Colonic mucosa (tissue), 4 donors: Measurements from ENCODE around the gene ZNF763. TPM values are rescaled to one million over a fixed set of nuclear protein-coding genes. Genes with fewer than 3 reads are reported as not detected.

Experiments used
- DNase-seq: peaks from one replicate; pipeline ENCODE4 v3.0.0-alpha.2; 2020
- H3K27ac ChIP-seq: fragments of 200-600 bp; one replicate; pipeline ENCODE4 v1.8.0; 2021
- H3K27me3 ChIP-seq: fragments of 200-600 bp; one replicate; pipeline ENCODE4 v1.8.0; 2021
- H3K36me3 ChIP-seq: fragments of 200-600 bp; one replicate; pipeline ENCODE4 v1.8.0; 2021
- H3K4me1 ChIP-seq: fragments of 200-600 bp; one replicate; pipeline ENCODE4 v1.8.0; 2021; ENCODE audit warnings: mild to moderate bottlenecking
- H3K4me3 ChIP-seq: fragments of 200-600 bp; one replicate; pipeline ENCODE4 v1.8.0; 2021
- H3K9ac ChIP-seq, 2 donors: one replicate each; pipeline ENCODE4 v1.7.0; 2013; ENCODE audit warnings: control low read depth in 2 of 2, low read depth in 2 of 2, low read length in 2 of 2
- H3K9me3 ChIP-seq: fragments of 200-600 bp; one replicate; pipeline ENCODE4 v1.8.0; 2021
- CTCF ChIP-seq: fragments of 200-600 bp; IDR thresholded peaks from one replicate; pipeline ENCODE4 v1.8.0; 2022; ENCODE audit warnings: antibody characterized with exemption, mild to moderate bottlenecking
- intact Hi-C: fragments of 100-400 bp; cut with DNase I; formaldehyde crosslinking; loops from one replicate; pipeline ENCODE4 v1.14.1; 2022
- total RNA-seq, 2 donors: library from RNA; stranded (reverse); fragmentation: NEBNext Ultra II Directional in 1 of 2; extraction: Animal tissue kit (Norgen Biotek cat#: 25700) in 1 of 2; gene quantifications; one replicate each; pipeline ENCODE4 v1.2.1, GENCODE V29; 2021
- donor health status: healthy.
- donor health status: DM: no; HTN: no; CAD: no.
- donor health status: DM: no; HTN: no; CAD: no.

ZNF763 gene
- total RNA-seq, 2 donors from 2014 or later, result 2.5 to 4.1 TPM

- Histone ChIP-seq H3K4me3 (no peak overlapping the region), H3K9ac (no peak overlapping the region), H3K4me1 (no peaks in the 10 kb centered on the region), H3K9me3 (no peaks in the 10 kb centered on the region), H3K36me3 (no peaks in the 10 kb centered on the region), H3K27ac (no peak overlapping the region), H3K27me3 (no peaks in the 10 kb centered on the region)
- TF ChIP-seq CTCF, result no peak
- DNase-seq, result no peak
- intact Hi-C loops, result no loop called here
Measured at GRCh38 chr19:11979527-11979926, 14.7 kb downstream of the ZNF763 start.

- no peaks in the 10 kb centered on the region for H3K36me3 ChIP-seq
- TF ChIP-seq CTCF, result no peak
- H3K27ac ChIP-seq, result no peak overlapping the region
- H3K4me3 ChIP-seq, result no peak overlapping the region
- H3K9ac ChIP-seq, result no peak overlapping the region
- H3K4me1 ChIP-seq, result no peaks in the 10 kb centered on the region
- no peak for DNase-seq
- no peaks in the 10 kb centered on the region for H3K9me3 ChIP-seq
- H3K27me3 ChIP-seq, result no peaks in the 10 kb centered on the region
- intact Hi-C loops, result no loop called here
Measured at GRCh38 chr19:11982526-11982925, 17.7 kb downstream of the ZNF763 start.

GRCh38 chr19:11984986-11985385 lies 20.1 kb downstream of the ZNF763 start:
- TF ChIP-seq CTCF, result no peak
- Histone ChIP-seq H3K9ac (no peak overlapping the region), H3K4me3 (no peak overlapping the region), H3K27ac (no peak overlapping the region), H3K9me3 (no peaks in the 10 kb centered on the region), H3K27me3 (no peaks in the 10 kb centered on the region), H3K4me1 (no peaks in the 10 kb centered on the region), H3K36me3 (no peaks in the 10 kb centered on the region)
- intact Hi-C loops, result loop anchor here (5.0 kb wide), 2 partner anchors 152 to 188 kb away; partner anchors contain the start of gene ZNF491
- DNase-seq, result no peak

GRCh38 chr19:11986754-11987153 lies 21.9 kb downstream of the ZNF763 start:
- intact Hi-C loops, result loop anchor here (2.0 to 5.0 kb wide), 3 partner anchors 22 to 189 kb away; partner anchors contain the start of genes ZNF491 and ZNF763
- H3K4me1 ChIP-seq, result no peaks in the 10 kb centered on the region
- TF ChIP-seq CTCF, result no peak
- no peak overlapping the region for H3K4me3 ChIP-seq
- no peaks in the 10 kb centered on the region for H3K9me3 ChIP-seq
- H3K36me3 ChIP-seq, result no peaks in the 10 kb centered on the region
- no peak overlapping the region for H3K9ac ChIP-seq
- no peak overlapping the region for H3K27ac ChIP-seq
- no peak for DNase-seq
- H3K27me3 ChIP-seq, result no peaks in the 10 kb centered on the region

GRCh38 chr19:11987405-11988281 lies 22.8 kb downstream of the ZNF763 start:
- DNase-seq, result peak; percentile 98
- Histone ChIP-seq H3K4me3 (peak overlapping the region; percentile 64), H3K9me3 (no peaks in the 10 kb centered on the region), H3K36me3 (no peaks in the 10 kb centered on the region), H3K4me1 (no peaks in the 10 kb centered on the region), H3K27me3 (no peaks in the 10 kb centered on the region), H3K9ac (peak overlapping the region; percentile 85 to 99), H3K27ac (peak overlapping the region; percentile 73)
- intact Hi-C loops, result loop anchor here (2.0 to 5.0 kb wide), 5 partner anchors 23 to 190 kb away; partner anchors contain the start of genes ZNF491, ZNF700 and ZNF763
- TF ChIP-seq CTCF, result no peak
